DMS114 treated with DMSO at 0.1 percent for 48 hours (cell line): ENCODE results near the gene SALL1.

Experiments
- DNase-seq: peaks from one replicate; lab custom pipeline; 2025; ENCODE audit not compliant: unreplicated experiment; lab: John Stamatoyannopoulos, UW

The SALL1 gene

GRCh38 chr16:51143196-51143977 lies 7.7 kb downstream of the SALL1 start:
- no peak for DNase-seq

GRCh38 chr16:51141541-51141940 lies 9.5 kb downstream of the SALL1 start:
- no peak for DNase-seq

GRCh38 chr16:51141106-51141505 lies 10.0 kb downstream of the SALL1 start:
- DNase-seq, result no peak

- no peak for DNase-seq
Measured at GRCh38 chr16:51140112-51140511, 11.0 kb downstream of the SALL1 start.

GRCh38 chr16:51139568-51139967 lies 11.5 kb downstream of the SALL1 start:
- DNase-seq, result no peak

GRCh38 chr16:51138178-51138577 lies 12.9 kb downstream of the SALL1 start:
- no peak for DNase-seq

- no peak for DNase-seq
Measured at GRCh38 chr16:51137097-51137496, 14.0 kb downstream of the SALL1 start.

GRCh38 chr16:51134876-51135275 lies 16.2 kb downstream of the SALL1 start:
- no peak for DNase-seq

GRCh38 chr16:51134269-51134812 lies 16.7 kb downstream of the SALL1 start:
- DNase-seq, result no peak

GRCh38 chr16:51133688-51134087 lies 17.4 kb downstream of the SALL1 start:
- no peak for DNase-seq

- DNase-seq, result no peak
Measured at GRCh38 chr16:51133183-51133582, 17.9 kb downstream of the SALL1 start.

- no peak for DNase-seq
Measured at GRCh38 chr16:51132490-51133115, 18.5 kb downstream of the SALL1 start.

GRCh38 chr16:51131619-51132018 lies 19.5 kb downstream of the SALL1 start:
- DNase-seq, result no peak

GRCh38 chr16:51129105-51129504 lies 22.0 kb downstream of the SALL1 start:
- DNase-seq, result no peak

- DNase-seq, result no peak
Measured at GRCh38 chr16:51125992-51126391, 25.1 kb downstream of the SALL1 start.

- no peak for DNase-seq
Measured at GRCh38 chr16:51124896-51125295, 26.2 kb downstream of the SALL1 start.

- no peak for DNase-seq
Measured at GRCh38 chr16:51121850-51122249, 29.2 kb downstream of the SALL1 start.

- DNase-seq, result no peak
Measured at GRCh38 chr16:51120730-51121347, 30.2 kb downstream of the SALL1 start.

GRCh38 chr16:51119973-51120729 lies 30.9 kb downstream of the SALL1 start:
- no peak for DNase-seq

GRCh38 chr16:51119556-51119955 lies 31.5 kb downstream of the SALL1 start:
- DNase-seq, result no peak

- DNase-seq, result no peak
Measured at GRCh38 chr16:51116353-51116752, 34.7 kb downstream of the SALL1 start.
